Measurements from ENCODE around the gene RBM22. TPM values are rescaled to one million over a fixed set of nuclear protein-coding genes. Genes with fewer than 3 reads are reported as not detected.

RBM22 gene
- polyA plus RNA-seq, 1 donor from 2014 or later, result 67.9 TPM

DNA sequence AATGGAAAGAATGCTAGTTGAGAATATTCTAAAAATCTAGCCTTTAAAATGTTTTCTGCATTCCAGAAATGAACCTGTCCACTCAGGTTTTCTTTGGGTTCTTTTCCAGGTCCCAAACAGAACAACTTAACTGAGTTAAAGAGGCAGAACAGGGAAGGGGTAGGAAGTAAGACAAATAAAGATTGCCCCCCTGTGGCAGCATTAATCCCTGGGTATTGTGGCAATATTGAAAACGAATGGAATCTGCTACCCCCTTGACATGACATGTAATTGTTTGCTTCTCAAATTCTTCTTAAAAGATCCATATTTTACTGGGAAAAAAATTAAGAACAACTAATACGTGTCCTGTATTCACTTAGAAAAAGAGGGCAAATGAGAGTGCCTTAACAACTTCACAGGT, 9.3 kb upstream of the RBM22 start:
- Histone ChIP-seq H4K20me1 (ENCODE audit: insufficient read depth) (no peaks in the 10 kb centered on the region), H3K9ac (ENCODE audit: low read length) (no peak overlapping the region), H3F3A (ENCODE audit: insufficient read depth, low read length, poor library complexity, severe bottlenecking) (no peaks in the 10 kb centered on the region), H3K4me3 (ENCODE audit: low read length) (no peak overlapping the region), H3K27ac (ENCODE audit: low read length) (no peak overlapping the region), H3K36me3 (ENCODE audit: insufficient read depth, low read length) (no peaks in the 10 kb centered on the region), H3K79me2 (replicated peaks; ENCODE audit: insufficient read depth, low read length) (no peaks in the 10 kb centered on the region), H3K4me2 (ENCODE audit: low read length) (no peak overlapping the region), H3K9me3 (ENCODE audit: low read length) (no peaks in the 10 kb centered on the region), H3K27me3 (ENCODE audit: insufficient read depth, low read depth, low read length) (no peaks in the 10 kb centered on the region), H2AFZ (ENCODE audit: low read depth, low read length) (no peak overlapping the region), H3K9me2 (ENCODE audit: insufficient read depth, low read length) (no peaks in the 10 kb centered on the region)
- no peak for TF ChIP-seq EZH2 (IDR thresholded peaks at IDR 0.05; ENCODE audit: borderline replicate concordance, insufficient read depth, low read length, poor library complexity, severe bottlenecking)
- TF ChIP-seq POLR2AphosphoS5 (IDR thresholded peaks at IDR 0.05), result no peak
- peak; percentile 26 for TF ChIP-seq SMC3 (conservative IDR thresholded peaks at IDR 0.05; ENCODE audit: poor library complexity)
- TF ChIP-seq EP300 (conservative IDR thresholded peaks at IDR 0.05; ENCODE audit: poor library complexity, severe bottlenecking), result no peak
- no peak for TF ChIP-seq TAF1 (IDR thresholded peaks at IDR 0.05; ENCODE audit: low read depth)
- TF ChIP-seq, protein P1, sequence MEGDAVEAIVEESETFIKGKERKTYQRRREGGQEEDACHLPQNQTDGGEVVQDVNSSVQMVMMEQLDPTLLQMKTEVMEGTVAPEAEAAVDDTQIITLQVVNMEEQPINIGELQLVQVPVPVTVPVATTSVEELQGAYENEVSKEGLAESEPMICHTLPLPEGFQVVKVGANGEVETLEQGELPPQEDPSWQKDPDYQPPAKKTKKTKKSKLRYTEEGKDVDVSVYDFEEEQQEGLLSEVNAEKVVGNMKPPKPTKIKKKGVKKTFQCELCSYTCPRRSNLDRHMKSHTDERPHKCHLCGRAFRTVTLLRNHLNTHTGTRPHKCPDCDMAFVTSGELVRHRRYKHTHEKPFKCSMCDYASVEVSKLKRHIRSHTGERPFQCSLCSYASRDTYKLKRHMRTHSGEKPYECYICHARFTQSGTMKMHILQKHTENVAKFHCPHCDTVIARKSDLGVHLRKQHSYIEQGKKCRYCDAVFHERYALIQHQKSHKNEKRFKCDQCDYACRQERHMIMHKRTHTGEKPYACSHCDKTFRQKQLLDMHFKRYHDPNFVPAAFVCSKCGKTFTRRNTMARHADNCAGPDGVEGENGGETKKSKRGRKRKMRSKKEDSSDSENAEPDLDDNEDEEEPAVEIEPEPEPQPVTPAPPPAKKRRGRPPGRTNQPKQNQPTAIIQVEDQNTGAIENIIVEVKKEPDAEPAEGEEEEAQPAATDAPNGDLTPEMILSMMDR (IDR thresholded peaks at IDR 0.05; ENCODE audit: poor library complexity, severe bottlenecking), result peak; percentile 21
- TF ChIP-seq, protein P2, sequence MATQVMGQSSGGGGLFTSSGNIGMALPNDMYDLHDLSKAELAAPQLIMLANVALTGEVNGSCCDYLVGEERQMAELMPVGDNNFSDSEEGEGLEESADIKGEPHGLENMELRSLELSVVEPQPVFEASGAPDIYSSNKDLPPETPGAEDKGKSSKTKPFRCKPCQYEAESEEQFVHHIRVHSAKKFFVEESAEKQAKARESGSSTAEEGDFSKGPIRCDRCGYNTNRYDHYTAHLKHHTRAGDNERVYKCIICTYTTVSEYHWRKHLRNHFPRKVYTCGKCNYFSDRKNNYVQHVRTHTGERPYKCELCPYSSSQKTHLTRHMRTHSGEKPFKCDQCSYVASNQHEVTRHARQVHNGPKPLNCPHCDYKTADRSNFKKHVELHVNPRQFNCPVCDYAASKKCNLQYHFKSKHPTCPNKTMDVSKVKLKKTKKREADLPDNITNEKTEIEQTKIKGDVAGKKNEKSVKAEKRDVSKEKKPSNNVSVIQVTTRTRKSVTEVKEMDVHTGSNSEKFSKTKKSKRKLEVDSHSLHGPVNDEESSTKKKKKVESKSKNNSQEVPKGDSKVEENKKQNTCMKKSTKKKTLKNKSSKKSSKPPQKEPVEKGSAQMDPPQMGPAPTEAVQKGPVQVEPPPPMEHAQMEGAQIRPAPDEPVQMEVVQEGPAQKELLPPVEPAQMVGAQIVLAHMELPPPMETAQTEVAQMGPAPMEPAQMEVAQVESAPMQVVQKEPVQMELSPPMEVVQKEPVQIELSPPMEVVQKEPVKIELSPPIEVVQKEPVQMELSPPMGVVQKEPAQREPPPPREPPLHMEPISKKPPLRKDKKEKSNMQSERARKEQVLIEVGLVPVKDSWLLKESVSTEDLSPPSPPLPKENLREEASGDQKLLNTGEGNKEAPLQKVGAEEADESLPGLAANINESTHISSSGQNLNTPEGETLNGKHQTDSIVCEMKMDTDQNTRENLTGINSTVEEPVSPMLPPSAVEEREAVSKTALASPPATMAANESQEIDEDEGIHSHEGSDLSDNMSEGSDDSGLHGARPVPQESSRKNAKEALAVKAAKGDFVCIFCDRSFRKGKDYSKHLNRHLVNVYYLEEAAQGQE (IDR thresholded peaks at IDR 0.05; ENCODE audit: borderline replicate concordance), result no peak
- TF ChIP-seq MXI1 (conservative IDR thresholded peaks at IDR 0.05; ENCODE audit: poor library complexity, severe bottlenecking), result no peak
- TF ChIP-seq RAD21 (conservative IDR thresholded peaks at IDR 0.05), result no peak

DNA sequence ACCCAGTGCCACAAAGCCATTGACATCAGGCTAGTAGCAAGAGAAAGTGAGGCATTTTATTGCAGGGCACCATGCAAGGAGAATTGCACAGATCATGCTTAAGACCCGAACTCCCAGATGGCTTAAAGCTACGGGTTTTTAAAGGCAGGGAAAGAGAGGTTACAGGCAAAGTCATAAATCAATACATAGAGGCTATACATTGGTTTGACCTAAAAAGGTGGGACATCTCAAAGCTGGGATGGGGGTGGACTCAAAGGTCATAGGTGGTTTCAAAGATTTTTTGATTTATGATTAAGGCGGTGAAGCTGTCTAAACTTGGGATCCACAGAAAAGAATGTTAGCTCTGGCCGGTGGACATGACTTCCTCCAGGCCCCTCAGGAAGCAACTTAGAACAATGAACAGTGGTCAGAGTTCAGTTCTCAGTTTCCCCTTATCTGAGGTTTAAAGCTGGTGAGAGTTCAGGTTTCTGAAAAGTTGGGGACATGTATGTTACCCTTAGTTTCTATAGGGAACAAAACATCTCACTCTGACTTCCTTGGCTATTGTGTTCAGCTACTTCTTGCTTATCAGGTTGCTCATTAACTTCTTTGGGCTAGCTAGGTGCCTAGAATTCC, 6.0 kb upstream of the RBM22 start:
- Histone ChIP-seq H3K79me2 (replicated peaks; ENCODE audit: insufficient read depth, low read length) (no peaks in the 10 kb centered on the region), H4K20me1 (ENCODE audit: insufficient read depth) (no peaks in the 10 kb centered on the region), H3K9ac (ENCODE audit: low read length) (no peak overlapping the region), H3K27ac (ENCODE audit: low read length) (no peak overlapping the region), H3K4me3 (ENCODE audit: low read length) (no peak overlapping the region), H2AFZ (ENCODE audit: low read depth, low read length) (no peak overlapping the region), H3K27me3 (ENCODE audit: insufficient read depth, low read depth, low read length) (no peaks in the 10 kb centered on the region), H3K9me2 (ENCODE audit: insufficient read depth, low read length) (no peaks in the 10 kb centered on the region), H3F3A (ENCODE audit: insufficient read depth, low read length, poor library complexity, severe bottlenecking) (no peaks in the 10 kb centered on the region), H3K9me3 (ENCODE audit: low read length) (no peaks in the 10 kb centered on the region), H3K36me3 (ENCODE audit: insufficient read depth, low read length) (no peaks in the 10 kb centered on the region), H3K4me2 (ENCODE audit: low read length) (no peak overlapping the region)
- TF ChIP-seq RAD21 (conservative IDR thresholded peaks at IDR 0.05), result no peak
- TF ChIP-seq POLR2AphosphoS5 (IDR thresholded peaks at IDR 0.05), result no peak
- no peak for TF ChIP-seq SMC3 (conservative IDR thresholded peaks at IDR 0.05; ENCODE audit: poor library complexity)
- TF ChIP-seq, protein P1 (IDR thresholded peaks at IDR 0.05; ENCODE audit: poor library complexity, severe bottlenecking), result no peak
- no peak for TF ChIP-seq MXI1 (conservative IDR thresholded peaks at IDR 0.05; ENCODE audit: poor library complexity, severe bottlenecking)
- TF ChIP-seq, protein P2 (IDR thresholded peaks at IDR 0.05; ENCODE audit: borderline replicate concordance), result no peak

Measured in neural cell (in vitro differentiated cells).